ENCODE results near the gene CKB. TPM values are rescaled to one million over a fixed set of nuclear protein-coding genes. Genes with fewer than 3 reads are reported as not detected.

CKB gene
- total and polyA plus RNA-seq, 9 of the 15 experiments (the other 6 are each of a cell fraction or from before 2014, with no cell fraction given): 23.9 to 692 (median 132) TPM

- H3K27me3 ChIP-seq (ENCODE audit: control insufficient read depth in 2 of 2, insufficient read depth in 2 of 2, low read length in 2 of 2): no peaks in the 10 kb centered on the region
- POLR2A ChIA-PET: no interaction called here
- no peak overlapping the region for H3K4me3 ChIP-seq
- H2AFZ ChIP-seq (ENCODE audit: low read depth, low read length): no peak overlapping the region
- BruUV-seq (replicated peaks): TSS peak; percentile 23
- H3K9ac ChIP-seq (ENCODE audit: insufficient read depth in 1 of 2, low read depth in 2 of 2, low read length in 2 of 2): no peak overlapping the region
- intact Hi-C loops (cut with micrococcal nuclease): no loop called here
- H4K20me1 ChIP-seq (replicated peaks; ENCODE audit: control insufficient read depth, insufficient read depth, low read length): no peaks in the 10 kb centered on the region
- no peaks in the 10 kb centered on the region for H3K9me3 ChIP-seq (replicated peaks; ENCODE audit: control insufficient read depth, insufficient read depth, low read depth, low read length)
- H3K27ac ChIP-seq (ENCODE audit: extremely low read depth, low read depth, low read length): no peak overlapping the region
- no peaks in the 10 kb centered on the region for H3K9me1 ChIP-seq (ENCODE audit: control insufficient read depth, insufficient read depth, low read length)
- no peak overlapping the region for H3K4me2 ChIP-seq (ENCODE audit: insufficient read depth, low read length)
- peaks cover 60% of the 10 kb centered on the region for H3K36me3 ChIP-seq (ENCODE audit: control insufficient read depth, insufficient read depth, low read length)
- no peak for DNase-seq (ENCODE audit: extremely low read depth in 1 of 4, low spot score in 3 of 4)
- FAIRE-seq: no peak
- H3K4me1 ChIP-seq (replicated peaks in 1 of 2; ENCODE audit: control insufficient read depth in 2 of 2, insufficient read depth in 2 of 2, low read length in 2 of 2): no peaks in the 10 kb centered on the region
- CTCF ChIA-PET (ENCODE audit: low intra/inter-chr PET ratio): no interaction called here
- ATAC-seq: no peak
- no peaks in the 10 kb centered on the region for H3K79me2 ChIP-seq (ENCODE audit: control insufficient read depth, insufficient read depth, low read length)
- 82% methylated on average over 5 of the region's 5 CpGs for WGBS (ENCODE audit: insufficient coverage, low coverage, missing lambda C conversion rate)
- in situ Hi-C loops (cut with MboI): no loop called here
- no peak for TF ChIP-seq TEAD1 (CRISPR knock-in tag; IDR thresholded peaks at IDR 0.05)
- no peak for TF ChIP-seq HDAC1 (IDR thresholded peaks at IDR 0.05)
- no peak for TF ChIP-seq TGIF2 (CRISPR knock-in tag; IDR thresholded peaks at IDR 0.05)
- TF ChIP-seq MAFG (tag; conservative IDR thresholded peaks at IDR 0.05): no peak
- no peak for TF ChIP-seq ZNF583 (CRISPR knock-in tag; IDR thresholded peaks at IDR 0.05)
- TF ChIP-seq GTF2E2 (tag; IDR thresholded peaks at IDR 0.05): no peak
- no peak for TF ChIP-seq POLR3A (IDR thresholded peaks at IDR 0.05; ENCODE audit: borderline replicate concordance, extremely low read depth, insufficient read depth, insufficient read length)
- no peak for TF ChIP-seq ZBTB8A (IDR thresholded peaks at IDR 0.05; ENCODE audit: partially characterized antibody)
- no peak for TF ChIP-seq CAMTA2 (CRISPR knock-in tag; conservative IDR thresholded peaks at IDR 0.05)
- no peak for TF ChIP-seq HDAC3 (IDR thresholded peaks at IDR 0.05; ENCODE audit: borderline replicate concordance, partially characterized antibody)
Measured at GRCh38 chr14:103483600-103483999, 39.0 kb downstream of the CKB start.
